HG02870 (cell line): Measurements from ENCODE around the gene CDC42EP4.

Source experiments
- ATAC-seq: cut with Tn5 transposase; IDR thresholded peaks from one replicate; pipeline ENCODE4 v1.9.1; 2021; ENCODE audit warnings: mild to moderate bottlenecking, moderate library complexity; ENCODE audit not compliant: unreplicated experiment

CDC42EP4 gene, protein sequence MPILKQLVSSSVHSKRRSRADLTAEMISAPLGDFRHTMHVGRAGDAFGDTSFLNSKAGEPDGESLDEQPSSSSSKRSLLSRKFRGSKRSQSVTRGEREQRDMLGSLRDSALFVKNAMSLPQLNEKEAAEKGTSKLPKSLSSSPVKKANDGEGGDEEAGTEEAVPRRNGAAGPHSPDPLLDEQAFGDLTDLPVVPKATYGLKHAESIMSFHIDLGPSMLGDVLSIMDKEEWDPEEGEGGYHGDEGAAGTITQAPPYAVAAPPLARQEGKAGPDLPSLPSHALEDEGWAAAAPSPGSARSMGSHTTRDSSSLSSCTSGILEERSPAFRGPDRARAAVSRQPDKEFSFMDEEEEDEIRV

DNA sequence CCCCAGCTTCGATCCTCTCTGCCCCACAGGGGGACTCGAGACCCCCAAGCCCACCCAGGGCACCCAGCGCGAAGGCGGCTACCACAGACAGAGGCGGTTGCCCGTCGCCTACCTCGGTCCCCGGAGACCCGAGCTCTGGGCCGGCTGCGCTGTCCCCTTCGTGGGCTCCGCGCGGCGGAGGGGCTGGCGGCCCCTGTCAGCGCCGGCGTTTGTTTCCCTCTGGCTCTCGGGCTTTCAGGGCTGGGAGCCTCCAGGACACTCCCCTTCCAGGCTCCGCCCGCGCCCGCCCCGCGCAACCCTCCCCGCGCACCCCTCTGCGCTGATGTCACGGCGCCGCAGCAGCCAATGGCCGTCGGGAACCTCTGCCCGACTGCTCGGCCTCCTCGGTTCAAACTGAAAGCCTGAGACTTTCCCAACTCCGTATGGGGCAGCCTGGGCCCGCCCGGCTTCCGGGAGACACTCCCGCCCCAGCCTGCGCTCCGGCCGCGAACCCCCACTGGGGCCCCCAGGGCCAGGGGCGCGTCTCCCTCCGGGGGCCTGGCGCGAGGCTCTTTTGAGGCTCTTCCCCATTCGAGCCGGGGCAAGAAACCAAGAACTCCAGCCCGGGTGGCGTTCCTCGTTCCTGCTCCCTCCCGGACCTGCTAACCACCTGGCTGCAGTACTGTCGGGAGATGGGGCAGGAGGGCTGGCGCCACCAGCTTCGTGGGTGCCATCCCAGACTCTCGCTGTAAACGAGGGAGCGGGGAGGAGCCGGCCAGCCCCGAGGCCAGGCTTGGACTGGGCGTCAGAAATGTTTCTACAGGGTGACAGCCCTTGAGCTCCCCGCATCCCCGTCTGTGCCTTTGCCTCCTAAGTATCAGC lies at the start of gene CDC42EP4:
CDC42EP4 (minus strand) TSS at position 221 of the 861 bp plus-strand sequence. CDS start 25,501 bp downstream, outside the sequence.
- peak; percentile 86 for ATAC-seq

DNA sequence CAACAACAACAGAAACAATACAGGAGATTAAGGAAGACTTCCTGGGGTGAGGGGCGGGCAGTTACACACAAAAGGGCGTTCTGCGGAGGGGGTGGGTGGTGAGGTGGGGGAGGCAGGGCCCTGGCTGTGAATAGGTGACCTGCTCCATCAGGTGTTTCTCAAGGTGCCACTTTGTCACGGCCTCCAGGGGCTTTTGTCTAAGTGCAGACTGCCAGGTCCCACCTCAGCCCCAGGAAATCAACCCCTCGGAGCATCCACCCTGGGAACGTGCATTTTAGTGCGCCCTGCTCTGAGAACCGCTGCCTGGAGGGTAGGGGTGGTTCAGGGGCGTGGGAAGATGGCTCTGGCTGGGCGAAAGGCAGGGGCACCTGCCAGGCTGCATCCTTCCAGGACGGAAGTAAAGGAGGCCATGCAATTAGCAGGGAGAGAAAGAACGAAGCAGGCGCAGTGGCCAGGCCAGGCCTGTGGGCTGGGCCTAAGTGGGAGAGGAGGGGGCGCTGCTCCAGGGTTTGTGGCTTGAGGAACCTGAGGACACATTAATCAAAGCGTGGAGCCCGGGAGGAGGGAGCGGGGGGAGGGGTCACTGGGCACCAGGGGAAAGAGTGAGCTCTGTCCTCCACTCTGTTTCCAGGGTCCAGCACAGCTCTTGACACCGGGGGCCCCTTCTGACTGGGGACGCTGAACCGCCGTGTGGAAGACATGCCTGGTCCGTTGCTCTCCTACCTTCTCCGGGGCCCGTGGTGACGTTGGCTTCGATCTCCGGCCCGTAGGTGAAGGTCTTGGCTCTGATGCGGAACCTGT lies 49.4 kb upstream of the CDC42EP4 start:
- ATAC-seq = no peak

DNA sequence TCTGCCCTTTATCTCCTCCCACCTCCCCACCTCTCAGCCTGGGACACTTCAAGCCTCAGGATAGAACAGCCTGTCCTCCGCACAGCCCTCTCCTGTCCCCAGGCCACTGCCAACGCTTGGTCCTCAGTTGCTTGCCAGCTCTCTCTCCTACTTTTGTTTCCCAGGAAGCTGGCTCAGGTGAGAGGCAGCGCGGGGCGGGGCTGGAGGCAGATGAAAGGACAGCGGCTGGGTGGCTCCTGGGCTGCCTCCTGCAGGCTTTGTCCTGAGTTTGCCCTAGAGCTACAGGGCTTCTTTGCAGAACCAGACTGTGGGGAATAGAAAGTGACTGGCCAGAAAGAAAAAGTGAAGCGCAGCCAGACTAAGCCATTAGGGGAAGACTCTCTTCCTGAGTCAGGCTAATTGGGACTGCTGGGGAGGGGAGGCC lies 48.2 kb upstream of the CDC42EP4 start:
- no peak for ATAC-seq

DNA sequence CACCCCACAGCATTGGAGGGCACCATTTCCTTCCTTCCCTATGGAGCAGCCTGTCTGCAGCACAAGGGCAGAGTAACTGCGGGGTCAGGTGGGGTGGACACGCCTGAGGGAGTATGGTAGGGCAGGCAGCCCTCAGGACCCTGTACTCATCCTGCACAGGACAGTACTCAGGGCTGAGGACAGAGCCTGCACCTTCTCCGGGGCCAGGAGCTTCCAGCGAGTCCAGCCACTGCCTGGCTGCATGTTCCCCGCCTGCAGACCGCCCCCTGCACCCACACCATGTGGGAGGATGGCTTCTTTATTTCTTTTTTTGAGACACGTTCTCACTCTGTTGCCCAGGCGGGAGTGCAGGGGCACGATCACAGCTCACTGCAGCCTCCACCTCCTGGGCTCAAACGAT lies 47.6 kb upstream of the CDC42EP4 start:
- no peak for ATAC-seq

DNA sequence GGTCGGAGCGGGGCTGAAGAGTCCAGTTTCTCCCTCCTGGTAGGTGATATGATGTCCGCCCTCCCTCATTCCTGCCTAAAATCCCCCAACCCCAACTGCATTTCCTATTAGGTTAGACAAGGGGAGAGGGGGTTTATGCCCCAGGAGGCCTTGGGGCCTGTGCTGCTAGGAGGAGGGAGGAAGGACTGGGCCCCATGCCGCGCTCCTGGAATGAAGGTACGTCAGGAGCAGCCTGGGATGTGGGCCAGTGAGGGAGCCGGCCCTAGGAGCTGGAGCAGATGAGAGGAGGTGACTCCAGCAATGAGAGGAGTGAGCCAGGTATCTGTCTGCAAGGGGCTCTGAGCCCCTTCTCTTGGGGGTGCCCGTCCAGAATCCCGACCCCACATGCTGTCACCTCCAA lies 46.9 kb upstream of the CDC42EP4 start:
- no peak for ATAC-seq

DNA sequence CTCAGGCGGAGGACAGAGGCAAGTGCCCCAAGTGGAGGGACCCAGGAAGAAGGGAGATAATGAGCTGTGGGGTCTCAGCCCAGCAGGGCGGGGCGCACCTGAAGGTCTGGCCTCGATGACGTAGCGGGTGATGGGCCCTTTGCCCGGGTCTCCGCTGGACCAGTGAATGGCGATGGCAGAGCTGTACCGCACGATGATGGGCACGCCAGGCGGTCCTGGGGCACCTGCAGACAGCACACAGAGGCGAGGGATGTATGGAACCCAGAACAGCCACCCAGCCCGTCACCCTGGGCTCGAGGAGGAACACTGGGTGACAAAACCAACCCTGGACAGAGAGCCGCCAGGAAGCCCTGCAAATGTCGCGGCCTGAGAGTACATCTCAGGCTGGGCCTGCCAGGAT lies 46.2 kb upstream of the CDC42EP4 start:
- no peak for ATAC-seq

DNA sequence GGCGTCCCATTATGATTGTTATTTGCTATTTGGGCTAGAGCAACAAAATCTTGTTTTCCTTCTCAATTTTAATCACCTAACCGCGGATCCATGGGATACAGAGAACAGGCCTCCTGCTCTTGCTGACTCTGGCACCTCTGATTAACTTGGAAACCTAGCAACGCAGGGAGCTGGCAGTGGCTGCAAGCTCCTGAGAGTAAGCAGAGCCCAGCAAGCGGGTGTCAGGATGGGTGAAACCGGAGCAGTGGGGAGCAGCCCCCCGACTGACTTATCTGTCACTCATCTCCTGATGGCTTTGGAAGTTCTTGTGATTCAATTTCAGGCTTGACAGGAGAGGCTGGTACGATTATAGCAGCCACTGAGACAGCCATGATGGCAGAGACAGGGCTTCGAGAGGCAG lies 45.5 kb upstream of the CDC42EP4 start:
- no peak for ATAC-seq

DNA sequence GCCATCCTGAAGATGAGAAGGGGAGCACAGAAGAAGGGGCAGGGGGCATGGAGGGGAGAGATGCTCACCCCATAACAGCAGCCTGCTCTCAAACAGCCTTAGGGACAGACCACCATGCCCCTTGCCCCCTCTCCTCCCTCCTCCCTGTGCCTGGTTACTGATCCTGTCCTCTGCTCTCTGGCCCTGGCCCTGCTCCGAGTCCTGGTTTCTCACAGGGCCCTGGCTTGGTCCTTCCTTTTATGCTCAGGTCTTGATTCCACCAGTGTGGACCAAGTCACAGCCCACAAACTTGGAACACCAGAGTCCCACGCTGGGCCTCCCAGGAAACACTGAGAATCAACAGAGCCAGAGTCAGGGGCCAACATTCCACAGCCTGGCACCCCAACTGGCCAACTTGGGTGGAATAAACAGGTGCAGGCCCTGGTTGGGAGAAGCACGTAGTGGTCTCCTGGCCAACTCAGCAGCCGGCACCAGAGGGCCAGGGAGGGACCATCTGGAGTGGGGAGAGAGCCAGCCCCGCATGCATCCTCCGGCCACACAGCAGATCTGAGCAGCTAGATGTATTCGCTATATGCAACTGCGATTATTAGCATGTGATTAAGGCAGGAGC lies 44.9 kb upstream of the CDC42EP4 start:
- no peak for ATAC-seq

DNA sequence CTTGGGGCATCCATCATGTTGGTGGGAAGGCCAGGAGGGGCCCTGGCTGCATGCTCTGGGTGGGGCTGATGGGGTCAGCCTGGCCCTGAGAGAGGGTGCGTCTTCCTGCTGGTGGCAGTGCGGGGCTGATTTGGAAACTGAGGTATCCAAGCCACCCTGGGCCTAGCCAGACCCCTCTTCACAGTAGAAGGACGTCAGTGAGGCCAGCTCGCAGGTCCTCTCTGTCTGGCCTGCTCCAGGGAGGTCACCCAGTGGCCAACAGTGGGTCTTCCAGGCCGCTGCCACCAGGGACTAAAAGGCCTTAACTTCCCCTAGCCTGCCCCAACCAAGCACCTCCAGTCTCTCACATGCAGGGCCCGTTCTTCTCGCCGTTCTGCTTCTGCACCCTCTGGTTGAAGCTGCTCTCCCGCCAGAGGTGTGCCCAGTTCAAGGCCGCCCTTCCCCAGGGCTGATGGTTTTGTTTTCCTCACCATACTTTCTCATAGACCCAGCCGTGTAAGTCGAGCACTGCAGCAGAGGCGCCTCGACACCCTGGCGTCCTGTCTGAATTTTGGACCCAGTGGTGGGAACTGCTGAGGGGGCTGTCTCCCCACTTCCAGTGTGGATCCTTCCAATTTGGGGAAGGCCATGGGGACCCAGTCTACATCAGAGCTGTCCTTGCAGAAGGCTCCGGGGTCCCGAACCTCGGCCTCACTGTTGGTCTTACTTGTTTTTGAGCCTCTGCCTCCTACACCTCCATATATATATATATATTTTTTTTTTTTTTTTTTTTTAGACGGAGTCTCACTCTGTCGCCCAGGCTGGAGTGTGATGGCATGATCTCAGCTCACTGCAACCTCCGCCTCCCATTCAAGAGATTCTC lies 42.9 kb upstream of the CDC42EP4 start:
- ATAC-seq = no peak

DNA sequence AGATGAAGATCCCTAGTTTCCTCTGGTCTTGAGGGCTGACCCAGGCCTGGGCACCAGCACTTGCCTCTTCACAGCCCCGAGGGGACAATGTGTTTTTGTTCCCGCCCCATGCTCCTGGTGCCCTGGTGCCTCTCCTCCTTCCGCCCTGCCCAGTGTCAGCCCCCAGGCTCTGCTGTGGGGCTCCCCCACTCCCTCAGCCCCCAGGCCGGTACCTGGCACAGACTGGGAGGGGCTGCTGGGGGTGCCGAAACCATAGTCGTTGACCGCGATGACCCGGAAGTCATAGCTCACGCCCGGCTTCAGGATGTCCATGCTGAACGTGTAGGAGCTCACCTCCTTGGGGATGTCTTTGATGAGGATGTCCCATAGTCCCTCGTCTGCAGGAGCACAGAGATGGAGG lies 40.5 kb upstream of the CDC42EP4 start:
- ATAC-seq = no peak

DNA sequence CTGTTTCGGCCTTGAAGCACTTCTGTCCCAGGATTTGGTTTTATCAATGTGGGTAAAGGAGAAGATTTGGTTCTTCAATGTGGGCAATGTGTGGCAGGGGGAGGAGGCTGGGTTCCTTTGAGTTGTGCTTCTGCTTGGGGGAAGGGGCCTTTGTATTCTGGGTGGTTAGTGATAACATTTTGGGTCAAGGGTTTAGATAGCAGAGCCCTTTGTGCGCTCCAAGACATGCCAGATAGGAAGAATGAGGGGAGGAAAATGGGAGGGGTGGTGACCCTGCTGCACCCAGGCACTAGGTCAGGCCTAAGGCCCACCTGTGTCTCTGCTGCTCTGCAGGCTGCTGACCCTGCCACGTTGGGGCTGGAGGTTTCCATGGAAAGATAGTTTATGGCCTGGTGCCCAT lies 40.0 kb upstream of the CDC42EP4 start:
- no peak for ATAC-seq

DNA sequence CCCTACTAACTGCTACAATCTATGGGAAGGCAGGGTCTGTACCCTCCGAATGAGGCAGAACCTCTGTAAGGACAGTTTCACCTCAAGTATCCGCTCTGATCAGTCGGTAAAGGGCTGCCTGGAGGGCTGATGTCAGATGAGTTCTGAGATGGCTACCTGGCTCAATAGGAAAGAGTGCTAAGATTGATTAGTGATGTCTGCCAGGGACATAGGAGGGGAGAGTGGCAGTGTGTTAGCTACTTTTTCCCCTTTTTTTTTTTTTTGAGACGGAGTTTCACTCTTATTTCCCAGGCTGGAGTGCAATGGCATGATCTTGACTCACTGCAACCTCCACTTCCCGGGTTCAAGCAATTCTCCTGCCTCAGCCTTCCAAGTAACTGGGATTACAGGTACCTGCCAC lies 39.1 kb upstream of the CDC42EP4 start:
- ATAC-seq = no peak

DNA sequence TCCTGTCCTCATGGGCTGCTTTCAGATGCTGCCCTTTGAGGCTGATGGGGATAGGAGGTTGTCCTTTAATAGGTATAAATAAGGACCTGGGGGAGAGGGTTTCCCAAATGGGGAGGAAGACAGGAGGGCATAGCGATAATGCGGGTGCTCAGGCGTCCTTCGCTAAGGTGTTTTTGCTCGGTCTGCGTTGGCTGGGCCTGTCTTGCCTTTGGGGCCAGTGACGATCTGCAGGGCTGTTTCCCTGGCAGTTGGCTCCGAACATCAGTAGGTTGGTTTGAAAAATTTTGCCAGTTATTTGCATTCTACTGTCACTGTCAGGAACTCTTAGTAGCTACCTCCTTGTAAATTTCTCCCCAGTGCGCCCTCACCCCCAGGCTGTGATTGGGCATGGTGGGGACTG lies 37.8 kb upstream of the CDC42EP4 start:
- ATAC-seq = no peak

DNA sequence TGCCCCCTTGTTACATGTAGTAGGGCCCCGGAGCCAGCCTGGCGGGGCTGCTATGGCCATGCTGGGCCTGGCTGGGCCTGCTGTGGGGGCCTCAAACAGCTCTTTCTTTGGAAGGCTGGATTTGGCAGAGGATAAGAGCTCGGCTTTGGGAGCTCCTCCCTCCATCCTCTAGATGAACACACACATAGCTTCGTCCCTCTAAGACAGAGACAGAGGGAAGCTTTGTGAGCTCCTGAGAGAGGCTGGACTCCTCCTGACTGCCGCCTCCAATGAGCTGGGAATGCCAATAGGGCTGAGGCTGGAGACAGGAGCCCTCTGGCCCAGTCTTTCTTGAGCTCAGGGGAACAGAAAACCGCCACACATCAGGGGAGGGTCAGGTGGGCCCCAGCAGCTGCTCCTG lies 37.3 kb upstream of the CDC42EP4 start:
- no peak for ATAC-seq

DNA sequence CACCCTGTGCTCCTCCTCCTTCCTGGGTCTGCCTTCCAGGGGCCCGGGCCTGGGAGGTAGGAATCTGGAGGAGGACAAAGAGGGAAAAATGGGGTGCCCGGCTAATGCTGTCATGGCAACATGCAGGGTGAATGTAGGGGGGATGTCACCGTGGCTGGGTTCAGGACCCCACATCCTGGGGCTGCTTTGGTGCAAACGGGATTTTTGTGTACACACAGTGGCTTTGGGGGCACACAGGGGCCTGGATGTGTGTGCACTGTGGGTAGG lies 37.0 kb upstream of the CDC42EP4 start:
- no peak for ATAC-seq

DNA sequence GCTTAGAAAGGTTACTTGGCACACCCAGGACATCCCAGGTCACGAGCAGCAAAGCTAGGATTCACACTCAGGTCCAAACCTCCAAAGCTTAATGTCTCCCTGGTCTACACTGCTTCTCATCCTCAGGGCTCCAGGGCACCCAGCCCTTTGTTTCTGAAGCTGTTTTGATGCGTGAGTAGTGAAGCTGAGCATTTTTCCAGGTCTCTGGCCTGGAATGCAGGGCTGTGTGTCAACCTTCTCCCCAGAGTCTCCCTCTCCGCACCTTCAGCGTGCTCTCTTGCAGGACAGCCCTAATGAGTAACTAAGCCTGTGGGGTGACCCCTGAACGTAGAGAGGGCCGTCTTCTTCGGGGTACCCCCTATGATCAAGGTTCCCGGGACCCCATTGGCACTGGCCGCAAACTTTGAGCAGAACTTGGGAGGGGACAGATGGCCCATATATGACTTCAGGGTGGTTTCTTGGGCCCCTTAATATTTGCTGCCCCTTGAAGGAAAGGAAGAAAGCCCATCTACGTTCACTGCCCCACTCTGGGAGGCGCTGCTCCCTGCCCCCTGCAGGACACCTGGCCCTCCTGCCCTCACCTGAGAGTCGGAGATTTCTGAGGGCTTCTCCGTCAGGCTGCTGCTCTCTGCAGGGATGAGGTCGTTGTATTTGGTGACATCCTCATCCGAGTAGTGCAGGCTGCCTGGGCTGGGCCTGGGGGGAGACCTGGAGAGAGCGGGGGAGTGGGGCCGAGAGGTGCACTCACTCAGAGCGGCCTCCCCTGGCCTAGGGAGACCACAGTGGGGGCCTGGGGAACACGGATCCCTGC lies 36.4 kb upstream of the CDC42EP4 start:
- no peak for ATAC-seq

DNA sequence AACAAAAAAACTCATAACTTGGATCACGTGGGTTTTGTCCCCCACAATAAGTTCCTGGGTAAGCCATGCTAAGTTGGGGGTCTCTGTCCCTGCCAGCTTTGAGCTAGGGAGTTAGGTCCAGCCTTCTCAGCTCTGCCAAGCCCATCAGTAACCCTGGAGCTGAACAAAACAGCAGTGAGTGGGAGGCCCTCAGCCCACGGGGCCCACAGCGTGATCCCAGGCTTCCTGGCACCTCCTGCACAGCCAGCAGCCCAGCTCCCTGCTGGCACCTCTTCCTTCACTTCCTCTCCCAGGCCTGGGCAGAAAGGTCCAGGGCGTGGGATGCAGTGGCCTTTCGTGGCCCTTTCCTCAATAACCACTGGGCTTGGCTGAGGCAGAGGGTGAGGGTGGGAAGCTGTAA lies 35.5 kb upstream of the CDC42EP4 start:
- ATAC-seq = no peak

DNA sequence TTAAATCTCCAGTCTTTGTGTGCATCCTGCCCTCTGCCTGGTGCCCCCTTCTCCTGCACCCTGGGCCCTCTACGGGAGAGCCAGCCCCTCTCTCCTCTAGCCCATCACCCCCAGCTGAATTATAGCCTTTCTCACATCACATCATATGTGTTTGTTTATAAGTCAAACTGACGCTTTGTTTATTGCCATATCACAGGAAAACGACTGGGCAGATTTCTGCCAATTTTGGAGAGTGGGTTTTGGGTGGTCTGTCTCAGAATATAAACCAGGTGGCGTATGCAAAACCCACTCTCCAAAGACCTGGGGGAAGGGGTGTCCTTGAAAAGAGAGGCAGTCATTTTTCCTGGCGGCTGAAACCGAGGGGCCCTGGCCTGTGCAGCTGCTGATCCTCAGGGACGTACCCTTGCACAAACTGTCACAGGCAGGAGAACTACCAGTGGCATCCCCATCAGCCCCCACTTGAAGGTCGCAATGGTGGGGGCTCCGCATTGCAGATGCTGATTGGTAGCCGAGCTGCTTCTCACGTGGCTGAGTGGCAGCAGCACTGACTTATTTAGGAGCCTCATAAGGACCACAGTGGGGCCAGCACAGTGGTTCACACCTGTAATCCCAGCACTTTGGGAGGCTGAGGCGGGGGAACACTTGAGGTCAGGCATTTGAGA lies 34.8 kb upstream of the CDC42EP4 start:
- no peak for ATAC-seq
